Measurements from ENCODE around the gene PLEKHG4.

The PLEKHG4 gene

GRCh38 chr16:67311607-67312488, 32.5 kb downstream of the PLEKHG4 start:
- no peaks in the 10 kb centered on the region for H3K9me2 ChIP-seq (replicated peaks; ENCODE audit: insufficient read depth, low read length)
- no peak overlapping the region for H3K4me2 ChIP-seq (ENCODE audit: low read depth, low read length, poor library complexity, severe bottlenecking)
- no peaks in the 10 kb centered on the region for H3K36me3 ChIP-seq (ENCODE audit: low read length)
- TF ChIP-seq, protein P1, sequence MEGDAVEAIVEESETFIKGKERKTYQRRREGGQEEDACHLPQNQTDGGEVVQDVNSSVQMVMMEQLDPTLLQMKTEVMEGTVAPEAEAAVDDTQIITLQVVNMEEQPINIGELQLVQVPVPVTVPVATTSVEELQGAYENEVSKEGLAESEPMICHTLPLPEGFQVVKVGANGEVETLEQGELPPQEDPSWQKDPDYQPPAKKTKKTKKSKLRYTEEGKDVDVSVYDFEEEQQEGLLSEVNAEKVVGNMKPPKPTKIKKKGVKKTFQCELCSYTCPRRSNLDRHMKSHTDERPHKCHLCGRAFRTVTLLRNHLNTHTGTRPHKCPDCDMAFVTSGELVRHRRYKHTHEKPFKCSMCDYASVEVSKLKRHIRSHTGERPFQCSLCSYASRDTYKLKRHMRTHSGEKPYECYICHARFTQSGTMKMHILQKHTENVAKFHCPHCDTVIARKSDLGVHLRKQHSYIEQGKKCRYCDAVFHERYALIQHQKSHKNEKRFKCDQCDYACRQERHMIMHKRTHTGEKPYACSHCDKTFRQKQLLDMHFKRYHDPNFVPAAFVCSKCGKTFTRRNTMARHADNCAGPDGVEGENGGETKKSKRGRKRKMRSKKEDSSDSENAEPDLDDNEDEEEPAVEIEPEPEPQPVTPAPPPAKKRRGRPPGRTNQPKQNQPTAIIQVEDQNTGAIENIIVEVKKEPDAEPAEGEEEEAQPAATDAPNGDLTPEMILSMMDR (IDR thresholded peaks at IDR 0.05; ENCODE audit: insufficient read depth, low read length, poor library complexity, severe bottlenecking): no peak
- no peak for TF ChIP-seq EZH2phosphoT487 (conservative IDR thresholded peaks at IDR 0.05; ENCODE audit: low read length)
- H3F3A ChIP-seq (ENCODE audit: insufficient read depth): no peaks in the 10 kb centered on the region
- H3K27me3 ChIP-seq (ENCODE audit: low read length): no peaks in the 10 kb centered on the region
- H3K27ac ChIP-seq (ENCODE audit: low read depth, low read length): no peak overlapping the region
- no peaks in the 10 kb centered on the region for H3K9me3 ChIP-seq (ENCODE audit: insufficient read depth, low read length)
- no peaks in the 10 kb centered on the region for H3K79me2 ChIP-seq (ENCODE audit: insufficient read depth, low read length)
- no peak overlapping the region for H2AFZ ChIP-seq (ENCODE audit: low read depth, low read length, severe bottlenecking)
- H3K4me3 ChIP-seq (ENCODE audit: insufficient read depth, low read length, poor library complexity, severe bottlenecking): no peak overlapping the region
- no peaks in the 10 kb centered on the region for H4K20me1 ChIP-seq (ENCODE audit: low read depth, low read length)
- no peak overlapping the region for H3K9ac ChIP-seq (ENCODE audit: low read length)

GRCh38 chr16:67312719-67313118, 33.4 kb downstream of the PLEKHG4 start:
- Histone ChIP-seq H3K9ac (ENCODE audit: low read length) (no peak overlapping the region), H3K36me3 (ENCODE audit: low read length) (no peaks in the 10 kb centered on the region), H3K27ac (ENCODE audit: low read depth, low read length) (no peak overlapping the region)

DNA sequence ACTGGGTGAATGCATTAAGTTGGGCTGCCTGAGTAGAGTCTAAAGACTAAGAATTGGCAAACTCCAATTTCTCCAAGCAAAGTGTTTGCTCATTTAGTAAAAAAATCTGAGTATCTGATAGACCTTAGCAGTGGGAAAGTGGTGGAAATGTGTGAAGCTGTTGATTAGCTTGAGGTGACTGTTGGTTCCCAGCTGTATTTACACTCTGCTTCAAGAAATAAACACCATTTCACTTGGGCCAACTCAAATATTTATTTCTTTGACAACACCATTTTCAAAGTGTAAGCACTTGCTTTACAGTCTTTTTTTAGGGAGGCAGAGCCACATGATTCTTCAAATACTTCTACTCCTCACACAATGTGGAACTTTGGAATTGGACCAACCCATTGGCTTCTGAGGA, 38.5 kb downstream of the PLEKHG4 start:
- no peak for TF ChIP-seq EZH2phosphoT487 (conservative IDR thresholded peaks at IDR 0.05; ENCODE audit: low read length)
- TF ChIP-seq, protein P1 (IDR thresholded peaks at IDR 0.05; ENCODE audit: insufficient read depth, low read length, poor library complexity, severe bottlenecking): no peak
- no peak overlapping the region for H3K4me2 ChIP-seq (ENCODE audit: low read depth, low read length, poor library complexity, severe bottlenecking)
- no peaks in the 10 kb centered on the region for H3K9me3 ChIP-seq (ENCODE audit: insufficient read depth, low read length)
- no peak overlapping the region for H3K4me3 ChIP-seq (ENCODE audit: insufficient read depth, low read length, poor library complexity, severe bottlenecking)
- H3F3A ChIP-seq (ENCODE audit: insufficient read depth): no peaks in the 10 kb centered on the region
- no peak overlapping the region for H2AFZ ChIP-seq (ENCODE audit: low read depth, low read length, severe bottlenecking)
- no peaks in the 10 kb centered on the region for H3K9me2 ChIP-seq (replicated peaks; ENCODE audit: insufficient read depth, low read length)
- no peaks in the 10 kb centered on the region for H4K20me1 ChIP-seq (ENCODE audit: low read depth, low read length)
- H3K36me3 ChIP-seq (ENCODE audit: low read length): no peaks in the 10 kb centered on the region
- H3K79me2 ChIP-seq (ENCODE audit: insufficient read depth, low read length): no peaks in the 10 kb centered on the region
- no peak overlapping the region for H3K9ac ChIP-seq (ENCODE audit: low read length)
- H3K27ac ChIP-seq (ENCODE audit: low read depth, low read length): no peak overlapping the region
- peaks cover 7% of the 10 kb centered on the region; the same call in 1 of the 2 replicates for H3K27me3 ChIP-seq (ENCODE audit: low read length)

More at GRCh38 chr16:67312719-67313118, 33.4 kb downstream of the PLEKHG4 start:
- Histone ChIP-seq H3K4me2 (ENCODE audit: low read depth, low read length, poor library complexity, severe bottlenecking) (no peak overlapping the region), H2AFZ (ENCODE audit: low read depth, low read length, severe bottlenecking) (no peak overlapping the region), H3K9me3 (ENCODE audit: insufficient read depth, low read length) (no peaks in the 10 kb centered on the region), H3K79me2 (ENCODE audit: insufficient read depth, low read length) (no peaks in the 10 kb centered on the region), H3K9me2 (replicated peaks; ENCODE audit: insufficient read depth, low read length) (no peaks in the 10 kb centered on the region), H3K4me3 (ENCODE audit: insufficient read depth, low read length, poor library complexity, severe bottlenecking) (no peak overlapping the region), H4K20me1 (ENCODE audit: low read depth, low read length) (no peaks in the 10 kb centered on the region), H3F3A (ENCODE audit: insufficient read depth) (no peaks in the 10 kb centered on the region), H3K27me3 (ENCODE audit: low read length) (no peaks in the 10 kb centered on the region)
- no peak for TF ChIP-seq EZH2phosphoT487 (conservative IDR thresholded peaks at IDR 0.05; ENCODE audit: low read length)
- TF ChIP-seq, protein P1 (IDR thresholded peaks at IDR 0.05; ENCODE audit: insufficient read depth, low read length, poor library complexity, severe bottlenecking): no peak
